GM21360 (cell line): Measurements from ENCODE around the gene WSCD2.

Source experiments
- ATAC-seq: cut with Tn5 transposase; IDR thresholded peaks from one replicate; pipeline ENCODE4 v1.9.1; 2021; ENCODE audit warnings: mild to moderate bottlenecking, moderate library complexity; ENCODE audit not compliant: unreplicated experiment

Gene WSCD2

GRCh38 chr12:108107293-108107692 lies 21.8 kb upstream of the WSCD2 start:
- no peak for ATAC-seq

- no peak for ATAC-seq
These were observed 19.6 kb upstream of the WSCD2 start for GRCh38 chr12:108109504-108109903.

- ATAC-seq = no peak
These were observed 19.1 kb upstream of the WSCD2 start for GRCh38 chr12:108109954-108110353.

GRCh38 chr12:108110844-108111243 lies 18.2 kb upstream of the WSCD2 start:
- no peak for ATAC-seq

GRCh38 chr12:108112832-108113556 lies 16.1 kb upstream of the WSCD2 start:
- no peak for ATAC-seq

GRCh38 chr12:108115123-108116121 lies 13.7 kb upstream of the WSCD2 start:
- ATAC-seq = no peak

GRCh38 chr12:108116254-108116653 lies 12.8 kb upstream of the WSCD2 start:
- ATAC-seq = no peak

GRCh38 chr12:108116699-108117098 lies 12.4 kb upstream of the WSCD2 start:
- ATAC-seq = no peak

GRCh38 chr12:108117163-108117849 lies 11.8 kb upstream of the WSCD2 start:
- ATAC-seq = no peak

- no peak for ATAC-seq
These were observed 11.2 kb upstream of the WSCD2 start for GRCh38 chr12:108117902-108118301.

GRCh38 chr12:108119126-108119973 lies 9.7 kb upstream of the WSCD2 start:
- ATAC-seq = no peak

- ATAC-seq = no peak
These were observed 8.9 kb upstream of the WSCD2 start for GRCh38 chr12:108119974-108120862.

GRCh38 chr12:108120863-108121165 lies 8.3 kb upstream of the WSCD2 start:
- ATAC-seq = no peak

- ATAC-seq = no peak
These were observed 7.8 kb upstream of the WSCD2 start for GRCh38 chr12:108121320-108121719.

- ATAC-seq = no peak
These were observed 7.2 kb upstream of the WSCD2 start for GRCh38 chr12:108121728-108122471.

GRCh38 chr12:108122644-108123043 lies 6.4 kb upstream of the WSCD2 start:
- no peak for ATAC-seq

- no peak for ATAC-seq
These were observed 5.7 kb upstream of the WSCD2 start for GRCh38 chr12:108123402-108123801.

GRCh38 chr12:108125073-108125472 lies 4.0 kb upstream of the WSCD2 start:
- no peak for ATAC-seq

GRCh38 chr12:108126212-108126611 lies 2.9 kb upstream of the WSCD2 start:
- ATAC-seq = no peak
